DMS153 treated with DMSO at 0.1 percent for 48 hours (cell line): ENCODE data around the gene GPAT2.
"Not testable (repeated sequence)": the region's sequence is repeated elsewhere in the genome, so short reads cannot be mapped to it uniquely, and the experiment has no call there.

Source experiments
- DNase-seq: peaks from one replicate; lab custom pipeline; 2025; ENCODE audit not compliant: unreplicated experiment; lab: John Stamatoyannopoulos, UW

Gene GPAT2

GRCh38 chr2:96034792-96035191 is at the start of gene GPAT2:
Gene GPAT2, minus strand, starts transcription at chr2:96034916. Its CDS starts 2,557 bp downstream, at chr2:96032359.
- not testable (repeated sequence) for DNase-seq

- no peak for DNase-seq
Observed at GRCh38 chr2:96083989-96084857, 49.5 kb upstream of the GPAT2 start.

DNA sequence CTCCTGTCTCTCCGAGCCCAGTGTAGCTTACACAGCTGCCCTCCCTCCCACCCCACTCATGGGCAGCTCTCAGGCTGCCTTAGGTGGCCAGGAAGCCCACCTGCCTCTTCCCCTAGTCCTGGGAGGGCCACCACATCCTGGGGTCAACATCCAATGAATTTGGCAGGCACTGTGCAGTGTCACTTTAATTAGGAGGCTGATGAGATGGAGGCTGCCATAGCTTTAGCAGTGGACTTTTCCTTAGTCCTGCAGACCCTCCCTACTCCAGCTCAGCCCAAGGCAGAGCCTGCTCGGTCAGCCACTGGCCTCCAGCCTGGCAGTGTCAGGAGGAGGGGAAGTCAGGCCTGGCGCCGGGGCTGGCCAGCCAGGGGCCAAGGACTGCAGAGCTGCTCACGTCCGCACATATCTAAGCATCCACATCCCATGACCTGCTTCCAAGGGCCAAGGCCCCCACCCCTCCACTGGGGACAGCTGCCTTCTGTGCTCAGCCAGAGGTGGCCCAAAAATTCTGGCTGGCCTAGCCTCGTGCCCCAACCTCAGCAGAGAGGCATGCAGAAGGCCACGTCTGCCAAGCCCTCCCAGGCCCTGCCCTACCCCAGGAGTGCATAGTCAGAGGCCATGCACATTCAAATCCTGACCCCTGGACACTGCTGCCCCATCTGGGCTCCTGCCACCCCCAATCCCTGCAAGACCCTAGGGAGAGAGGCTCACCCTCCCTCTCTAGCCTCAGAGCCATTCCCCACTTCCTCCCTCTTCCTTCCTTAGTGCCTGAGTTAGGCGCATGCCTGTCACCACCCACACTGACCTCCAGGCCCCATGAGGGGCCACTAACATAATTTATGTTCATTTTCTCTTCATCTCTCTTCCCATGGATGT is 48.6 kb upstream of the GPAT2 start:
- DNase-seq = no peak

- DNase-seq = no peak
Observed at GRCh38 chr2:96082211-96083063, 47.7 kb upstream of the GPAT2 start.

- no peak for DNase-seq
Observed at GRCh38 chr2:96081042-96081441, 46.3 kb upstream of the GPAT2 start.

GRCh38 chr2:96075199-96075771 is 40.6 kb upstream of the GPAT2 start:
- no peak for DNase-seq

DNA sequence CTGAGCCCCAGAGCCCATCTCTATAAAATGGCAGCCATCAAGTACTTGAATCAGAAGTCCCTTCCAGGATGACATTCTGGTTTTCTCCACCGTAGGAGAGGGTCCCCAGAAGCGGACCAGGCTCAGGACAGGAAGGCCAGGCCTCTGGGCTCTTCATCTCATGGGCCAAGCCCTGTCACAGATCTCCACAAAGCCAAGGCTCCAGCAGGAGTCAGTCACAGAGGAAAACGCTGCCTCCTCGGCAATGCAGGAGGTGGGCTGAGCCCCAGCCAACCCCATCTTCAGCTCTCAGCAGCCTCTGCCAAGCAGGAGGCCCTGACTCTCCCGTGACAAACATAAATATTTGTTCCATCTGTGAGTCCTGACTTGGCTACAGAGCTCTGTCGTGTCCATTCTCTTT is 39.4 kb upstream of the GPAT2 start:
- DNase-seq = no peak

- DNase-seq = no peak
Observed at GRCh38 chr2:96073170-96073775, 38.6 kb upstream of the GPAT2 start.

DNA sequence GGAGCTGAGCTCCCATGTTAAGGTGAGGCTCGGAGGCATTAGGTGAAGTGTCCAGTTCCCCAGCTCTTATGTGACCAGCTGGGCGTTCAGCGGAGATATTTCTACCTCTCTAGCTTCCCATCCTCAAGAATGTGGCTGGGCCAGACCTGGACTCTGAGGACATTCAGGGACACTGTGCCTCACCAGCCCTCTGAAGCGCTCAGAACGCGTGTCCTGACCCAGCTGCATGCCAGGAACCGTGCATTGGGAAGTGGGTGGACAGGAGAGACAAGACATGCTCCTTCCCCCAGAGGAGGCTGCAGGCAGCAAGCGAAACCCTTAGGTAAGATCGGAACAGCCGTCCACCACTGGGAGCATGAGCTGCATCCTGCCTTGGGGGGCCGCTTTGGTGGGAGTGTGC is 38.0 kb upstream of the GPAT2 start:
- no peak for DNase-seq

DNA sequence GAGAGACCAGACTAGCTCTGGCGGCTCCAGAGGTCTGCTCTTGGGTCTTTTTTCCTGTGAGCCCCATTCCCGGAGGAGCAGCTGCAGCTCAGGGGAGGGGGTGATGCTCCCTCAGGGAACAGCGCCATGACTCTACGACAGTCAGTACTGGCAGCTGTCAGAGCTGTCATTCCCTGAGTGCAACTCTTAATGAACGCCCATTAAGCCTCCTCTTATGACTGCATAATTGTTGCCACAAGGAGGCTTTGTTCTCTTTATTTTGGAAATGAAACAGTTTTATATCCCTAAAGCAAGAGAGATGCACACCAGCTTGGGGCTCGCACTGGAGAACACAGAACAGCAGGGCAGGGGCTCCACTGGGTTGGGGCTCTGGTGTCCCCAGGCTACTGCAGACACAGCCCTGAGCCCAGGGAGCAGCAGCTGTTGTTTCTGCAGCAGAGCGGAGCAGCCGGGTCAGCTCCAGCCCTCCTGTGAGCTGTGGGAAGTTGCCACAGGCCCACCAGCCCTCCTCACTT is 37.3 kb upstream of the GPAT2 start:
- DNase-seq = not testable (repeated sequence)

- not testable (repeated sequence) for DNase-seq
Observed at GRCh38 chr2:96071087-96071976, 36.6 kb upstream of the GPAT2 start.

GRCh38 chr2:96070351-96070750 is 35.6 kb upstream of the GPAT2 start:
- DNase-seq = not testable (repeated sequence)

DNA sequence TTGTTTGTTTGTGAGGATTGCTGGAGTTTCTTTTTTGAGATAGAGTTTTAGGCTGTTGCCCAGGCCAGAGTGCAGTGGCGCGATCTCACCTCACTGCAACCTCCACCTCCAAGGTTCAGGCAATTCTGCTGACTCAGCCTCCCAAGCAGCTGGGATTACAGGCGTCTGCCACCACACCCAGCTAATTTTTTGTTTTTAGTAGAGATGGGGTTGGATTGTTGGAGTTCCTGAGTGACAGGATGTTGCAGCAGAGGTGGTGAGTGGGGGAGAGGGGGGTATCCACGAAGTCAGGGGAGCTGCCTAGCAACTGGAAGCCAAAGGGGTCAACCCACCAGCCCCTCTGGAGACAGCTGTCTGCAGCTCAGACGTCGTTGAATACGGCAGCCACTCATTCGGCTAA is 35.2 kb upstream of the GPAT2 start:
- not testable (repeated sequence) for DNase-seq

GRCh38 chr2:96067902-96068581 is 33.3 kb upstream of the GPAT2 start:
- not testable (repeated sequence) for DNase-seq

DNA sequence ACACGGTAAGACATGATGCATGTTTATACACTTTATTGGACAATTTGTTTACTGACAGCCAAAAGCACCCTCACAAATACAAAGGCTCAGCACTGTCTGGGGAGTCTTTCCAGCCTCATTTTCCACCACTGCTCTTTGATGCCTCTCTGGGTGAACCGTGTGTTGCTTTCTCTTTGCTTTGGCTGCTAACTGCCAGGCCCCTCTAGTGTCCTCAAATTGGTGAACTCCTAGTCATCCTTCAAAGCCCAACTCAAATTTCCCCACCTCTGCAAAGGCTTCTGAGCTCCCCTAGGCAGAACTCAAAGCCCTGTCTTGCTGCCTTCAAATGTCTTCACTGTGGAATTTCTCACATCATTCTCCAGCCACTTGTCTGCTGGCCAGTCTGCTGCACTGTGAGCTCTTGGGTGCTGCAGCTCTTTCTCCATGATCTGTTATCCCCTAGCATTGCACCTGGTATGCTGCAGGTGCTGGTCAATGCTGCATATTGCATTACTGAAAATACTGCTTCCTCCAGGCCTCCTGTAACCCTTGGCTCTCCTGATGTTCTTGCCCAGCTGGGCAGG is 32.5 kb upstream of the GPAT2 start:
- DNase-seq = not testable (repeated sequence)

DNA sequence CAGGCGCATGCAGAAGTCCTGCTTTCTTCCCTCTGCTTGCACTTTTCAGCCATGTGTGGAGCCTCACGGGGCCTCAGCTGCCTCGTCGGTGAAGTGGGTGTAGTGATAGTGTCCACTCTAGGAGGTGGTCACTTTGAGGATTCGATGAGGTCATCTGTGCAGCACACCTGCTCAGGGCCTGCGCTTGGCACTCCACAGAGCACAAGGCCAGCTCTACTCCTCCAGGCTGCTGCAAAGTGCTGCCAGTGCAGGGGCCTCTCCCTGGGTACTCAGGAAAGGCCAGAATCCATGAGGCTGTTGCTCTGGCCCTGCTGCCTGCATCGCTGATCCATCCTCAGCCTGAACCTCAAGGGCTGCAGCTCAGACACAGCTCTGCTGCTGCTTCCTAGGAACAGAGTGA is 31.8 kb upstream of the GPAT2 start:
- not testable (repeated sequence) for DNase-seq

DNA sequence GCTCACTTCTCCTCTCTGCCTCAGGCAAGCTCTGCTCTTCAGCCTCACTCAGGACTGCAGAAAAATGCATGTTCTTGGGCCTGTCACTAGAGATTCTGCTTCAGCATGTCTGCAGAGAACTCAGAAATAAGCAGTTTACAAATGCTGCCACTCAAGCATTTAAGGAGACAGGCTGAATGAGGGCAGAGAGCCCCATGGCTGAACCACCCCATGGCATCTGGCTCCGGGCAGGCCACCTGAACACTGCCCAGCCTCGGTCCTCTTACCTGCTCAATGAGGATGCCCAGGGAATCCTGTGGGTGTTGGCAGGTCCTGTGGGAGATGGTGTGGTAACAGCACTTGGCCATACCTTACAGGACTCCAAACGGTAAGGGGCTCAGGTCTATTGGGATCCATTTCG is 31.2 kb upstream of the GPAT2 start:
- DNase-seq = not testable (repeated sequence)

DNA sequence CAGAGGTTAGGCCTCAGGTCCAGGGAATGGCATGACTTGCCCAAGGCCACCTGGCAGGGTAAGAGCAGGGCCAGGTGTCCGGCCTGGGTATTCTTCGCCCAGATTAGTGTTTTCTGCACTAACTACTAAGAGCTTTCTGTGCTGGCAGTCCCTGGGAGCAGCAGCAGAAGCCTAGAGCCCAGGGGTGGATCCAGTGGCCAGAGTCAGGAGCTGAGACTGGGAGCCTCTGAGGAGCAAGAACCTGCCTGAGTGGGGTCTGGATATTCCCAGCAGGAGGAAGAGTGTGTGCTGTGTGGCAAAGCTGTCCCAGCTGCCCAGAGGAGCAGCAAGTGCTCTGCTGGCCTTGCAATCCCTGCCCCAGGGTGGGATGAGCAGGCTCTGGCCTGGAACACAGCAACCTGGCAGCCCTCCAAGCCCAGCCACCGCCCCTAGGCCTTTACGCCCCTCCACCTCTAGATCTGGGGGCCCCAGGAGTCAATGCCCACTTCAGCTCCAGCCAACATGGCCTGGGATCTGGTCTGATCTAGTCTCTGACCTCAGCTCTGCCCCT is 30.7 kb upstream of the GPAT2 start:
- no peak for DNase-seq
